AG20443 (cell line): ENCODE data around the gene BABAM2.
A peak's percentile ranks its signal among the peaks of the same experiment; 100 is the strongest.

ENCODE experiments used
- DNase-seq: peaks from one replicate; pipeline ENCODE4 v3.0.0; 2012; ENCODE audit warnings: low spot score, mixed read lengths

BABAM2 gene

GRCh38 chr2:28163627-28164279, 273.2 kb downstream of the BABAM2 start:
- DNase-seq, result no peak

GRCh38 chr2:28164280-28164801, 273.8 kb downstream of the BABAM2 start:
- DNase-seq, result peak; percentile 18

GRCh38 chr2:28165087-28165635, 274.6 kb downstream of the BABAM2 start:
- DNase-seq, result no peak

GRCh38 chr2:28166956-28167355, 276.4 kb downstream of the BABAM2 start:
- DNase-seq, result no peak

GRCh38 chr2:28168376-28168775, 277.8 kb downstream of the BABAM2 start:
- no peak for DNase-seq

GRCh38 chr2:28169492-28169891, 279.0 kb downstream of the BABAM2 start:
- DNase-seq, result no peak

- no peak for DNase-seq
Observed at GRCh38 chr2:28172114-28172898, 281.8 kb downstream of the BABAM2 start.

- DNase-seq, result no peak
Observed at GRCh38 chr2:28173377-28173776, 282.8 kb downstream of the BABAM2 start.

- no peak for DNase-seq
Observed at GRCh38 chr2:28174211-28174610, 283.7 kb downstream of the BABAM2 start.

- no peak for DNase-seq
Observed at GRCh38 chr2:28175028-28175427, 284.5 kb downstream of the BABAM2 start.

GRCh38 chr2:28178946-28179345, 288.4 kb downstream of the BABAM2 start:
- no peak for DNase-seq

GRCh38 chr2:28181801-28182200, 291.3 kb downstream of the BABAM2 start:
- DNase-seq, result no peak

- DNase-seq, result no peak
Observed at GRCh38 chr2:28182348-28182747, 291.8 kb downstream of the BABAM2 start.

GRCh38 chr2:28185153-28185552, 294.6 kb downstream of the BABAM2 start:
- DNase-seq, result no peak

- no peak for DNase-seq
Observed at GRCh38 chr2:28185891-28186290, 295.4 kb downstream of the BABAM2 start.

GRCh38 chr2:28187186-28187585, 296.7 kb downstream of the BABAM2 start:
- DNase-seq, result no peak

- no peak for DNase-seq
Observed at GRCh38 chr2:28188436-28188835, 297.9 kb downstream of the BABAM2 start.

GRCh38 chr2:28193630-28194403, 303.3 kb downstream of the BABAM2 start:
- no peak for DNase-seq

- DNase-seq, result no peak
Observed at GRCh38 chr2:28199995-28200679, 309.6 kb downstream of the BABAM2 start.

GRCh38 chr2:28201671-28202180, 311.2 kb downstream of the BABAM2 start:
- no peak for DNase-seq

- DNase-seq, result no peak
Observed at GRCh38 chr2:28202719-28203118, 312.2 kb downstream of the BABAM2 start.
